Esophagus squamous epithelium (tissue), 4 donors: Measurements from ENCODE around the gene GPT2.

Experiments
- CTCF ChIP-seq, 6 experiments: fragments of 450-650 bp in 4 of 6; fragments of 200-600 bp in 2 of 6; sonication (generic) in 2 of 6; IDR thresholded peaks; one replicate each; pipeline ENCODE4 v1.5.1; 2016 to 2019; ENCODE audit warnings: antibody characterized with exemption in 6 of 6, mild to moderate bottlenecking in 4 of 6, moderate library complexity in 4 of 6
- POLR2A ChIP-seq, 4 donors: fragments of 450-650 bp; IDR thresholded peaks; one replicate each; pipeline ENCODE4 v1.6.1; 2017; ENCODE audit warnings: antibody characterized with exemption in 4 of 4, mild to moderate bottlenecking in 4 of 4, moderate library complexity in 3 of 4

- no peak for TF ChIP-seq CTCF (IDR thresholded peaks at IDR 0.05)
- no peak for TF ChIP-seq POLR2A (IDR thresholded peaks at IDR 0.05)
Measured at GRCh38 chr16:46886764-46887523, 2.8 kb downstream of the GPT2 start.
